ENCODE results near the gene ST7L.
A peak's percentile ranks its signal among the peaks of the same experiment; 100 is the strongest.

The ST7L gene

GRCh38 chr1:112522621-112523020 lies 96.3 kb downstream of the ST7L start:
- H3K9me3 ChIP-seq (ENCODE audit: control insufficient read depth in 1 of 2, low read length in 2 of 2): no peaks in the 10 kb centered on the region
- H3K27ac ChIP-seq (ENCODE audit: low read depth, low read length): no peak overlapping the region
- H3K4me1 ChIP-seq (ENCODE audit: control insufficient read depth in 1 of 2, insufficient read depth in 2 of 2, low read length in 2 of 2): no peaks in the 10 kb centered on the region
- H3K36me3 ChIP-seq (ENCODE audit: control insufficient read depth in 1 of 2, insufficient read depth in 2 of 2, low read length in 2 of 2): peaks cover 14 to 19% of the 10 kb centered on the region in 2 donors
- H3K4me3 ChIP-seq (ENCODE audit: low read depth in 1 of 2, low read length in 2 of 2): no peak overlapping the region
- H3K9ac ChIP-seq (ENCODE audit: low read depth in 1 of 2, low read length in 2 of 2): no peak overlapping the region
- H3K27me3 ChIP-seq (ENCODE audit: control insufficient read depth in 1 of 2, insufficient read depth in 2 of 2, low read length in 2 of 2): no peaks in the 10 kb centered on the region

GRCh38 chr1:112520166-112520565 lies 98.8 kb downstream of the ST7L start:
- no peak overlapping the region for H3K27ac ChIP-seq (ENCODE audit: low read depth, low read length)
- no peak overlapping the region for H3K9ac ChIP-seq (ENCODE audit: low read depth in 1 of 2, low read length in 2 of 2)
- H3K27me3 ChIP-seq (ENCODE audit: control insufficient read depth in 1 of 2, insufficient read depth in 2 of 2, low read length in 2 of 2): no peaks in the 10 kb centered on the region
- no peaks in the 10 kb centered on the region for H3K4me1 ChIP-seq (ENCODE audit: control insufficient read depth in 1 of 2, insufficient read depth in 2 of 2, low read length in 2 of 2)
- H3K4me3 ChIP-seq (ENCODE audit: low read depth in 1 of 2, low read length in 2 of 2): no peak overlapping the region
- no peaks in the 10 kb centered on the region for H3K9me3 ChIP-seq (ENCODE audit: control insufficient read depth in 1 of 2, low read length in 2 of 2)
- H3K36me3 ChIP-seq (ENCODE audit: control insufficient read depth in 1 of 2, insufficient read depth in 2 of 2, low read length in 2 of 2): peaks cover 6 to 18% of the 10 kb centered on the region in 2 donors

GRCh38 chr1:112518186-112518585 lies 100.8 kb downstream of the ST7L start:
- Histone ChIP-seq H3K9me3 (ENCODE audit: control insufficient read depth in 1 of 2, low read length in 2 of 2) (no peaks in the 10 kb centered on the region), H3K4me1 (ENCODE audit: control insufficient read depth in 1 of 2, insufficient read depth in 2 of 2, low read length in 2 of 2) (no peaks in the 10 kb centered on the region), H3K36me3 (ENCODE audit: control insufficient read depth in 1 of 2, insufficient read depth in 2 of 2, low read length in 2 of 2) (peaks cover 0 to 8% of the 10 kb centered on the region in 2 donors), H3K27me3 (ENCODE audit: control insufficient read depth in 1 of 2, insufficient read depth in 2 of 2, low read length in 2 of 2) (no peaks in the 10 kb centered on the region), H3K4me3 (ENCODE audit: low read depth in 1 of 2, low read length in 2 of 2) (no peak overlapping the region), H3K27ac (ENCODE audit: low read depth, low read length) (no peak overlapping the region), H3K9ac (ENCODE audit: low read depth in 1 of 2, low read length in 2 of 2) (no peak overlapping the region)

- Histone ChIP-seq H3K27me3 (ENCODE audit: control insufficient read depth in 1 of 2, insufficient read depth in 2 of 2, low read length in 2 of 2) (no peaks in the 10 kb centered on the region), H3K4me1 (ENCODE audit: control insufficient read depth in 1 of 2, insufficient read depth in 2 of 2, low read length in 2 of 2) (no peaks in the 10 kb centered on the region), H3K9ac (ENCODE audit: low read depth in 1 of 2, low read length in 2 of 2) (no peak overlapping the region), H3K9me3 (ENCODE audit: control insufficient read depth in 1 of 2, low read length in 2 of 2) (no peaks in the 10 kb centered on the region), H3K4me3 (ENCODE audit: low read depth in 1 of 2, low read length in 2 of 2) (no peak overlapping the region), H3K36me3 (ENCODE audit: control insufficient read depth in 1 of 2, insufficient read depth in 2 of 2, low read length in 2 of 2) (peaks cover 0 to 8% of the 10 kb centered on the region in 2 donors), H3K27ac (ENCODE audit: low read depth, low read length) (no peak overlapping the region)
Observed at GRCh38 chr1:112517646-112518045, 101.3 kb downstream of the ST7L start.

GRCh38 chr1:112517231-112517630 lies 101.7 kb downstream of the ST7L start:
- Histone ChIP-seq H3K27me3 (ENCODE audit: control insufficient read depth in 1 of 2, insufficient read depth in 2 of 2, low read length in 2 of 2) (no peaks in the 10 kb centered on the region), H3K4me1 (ENCODE audit: control insufficient read depth in 1 of 2, insufficient read depth in 2 of 2, low read length in 2 of 2) (no peaks in the 10 kb centered on the region), H3K4me3 (ENCODE audit: low read depth in 1 of 2, low read length in 2 of 2) (no peak overlapping the region), H3K9ac (ENCODE audit: low read depth in 1 of 2, low read length in 2 of 2) (no peak overlapping the region), H3K9me3 (ENCODE audit: control insufficient read depth in 1 of 2, low read length in 2 of 2) (no peaks in the 10 kb centered on the region), H3K27ac (ENCODE audit: low read depth, low read length) (no peak overlapping the region), H3K36me3 (ENCODE audit: control insufficient read depth in 1 of 2, insufficient read depth in 2 of 2, low read length in 2 of 2) (peaks cover 0 to 8% of the 10 kb centered on the region in 2 donors)

GRCh38 chr1:112516141-112516540 lies 102.8 kb downstream of the ST7L start:
- Histone ChIP-seq H3K27ac (ENCODE audit: low read depth, low read length) (no peak overlapping the region), H3K27me3 (ENCODE audit: control insufficient read depth in 1 of 2, insufficient read depth in 2 of 2, low read length in 2 of 2) (no peaks in the 10 kb centered on the region), H3K9me3 (ENCODE audit: control insufficient read depth in 1 of 2, low read length in 2 of 2) (no peaks in the 10 kb centered on the region), H3K4me1 (ENCODE audit: control insufficient read depth in 1 of 2, insufficient read depth in 2 of 2, low read length in 2 of 2) (no peaks in the 10 kb centered on the region), H3K4me3 (ENCODE audit: low read depth in 1 of 2, low read length in 2 of 2) (no peak overlapping the region), H3K36me3 (ENCODE audit: control insufficient read depth in 1 of 2, insufficient read depth in 2 of 2, low read length in 2 of 2) (peaks cover 0 to 8% of the 10 kb centered on the region in 2 donors), H3K9ac (ENCODE audit: low read depth in 1 of 2, low read length in 2 of 2) (no peak overlapping the region)

GRCh38 chr1:112515311-112516009 lies 103.5 kb downstream of the ST7L start:
- no peak overlapping the region for H3K27ac ChIP-seq (ENCODE audit: low read depth, low read length)
- no peak overlapping the region for H3K9ac ChIP-seq (ENCODE audit: low read depth in 1 of 2, low read length in 2 of 2)
- no peak overlapping the region for H3K4me3 ChIP-seq (ENCODE audit: low read depth in 1 of 2, low read length in 2 of 2)
- no peaks in the 10 kb centered on the region for H3K4me1 ChIP-seq (ENCODE audit: control insufficient read depth in 1 of 2, insufficient read depth in 2 of 2, low read length in 2 of 2)
- no peaks in the 10 kb centered on the region for H3K27me3 ChIP-seq (ENCODE audit: control insufficient read depth in 1 of 2, insufficient read depth in 2 of 2, low read length in 2 of 2)
- H3K9me3 ChIP-seq (ENCODE audit: control insufficient read depth in 1 of 2, low read length in 2 of 2): no peaks in the 10 kb centered on the region
- H3K36me3 ChIP-seq (ENCODE audit: control insufficient read depth in 1 of 2, insufficient read depth in 2 of 2, low read length in 2 of 2): peaks cover 0 to 8% of the 10 kb centered on the region in 2 donors

GRCh38 chr1:112514901-112515300 lies 104.0 kb downstream of the ST7L start:
- Histone ChIP-seq H3K9me3 (ENCODE audit: control insufficient read depth in 1 of 2, low read length in 2 of 2) (no peaks in the 10 kb centered on the region), H3K36me3 (ENCODE audit: control insufficient read depth in 1 of 2, insufficient read depth in 2 of 2, low read length in 2 of 2) (peaks cover 0 to 8% of the 10 kb centered on the region in 2 donors), H3K27ac (ENCODE audit: low read depth, low read length) (no peak overlapping the region), H3K27me3 (ENCODE audit: control insufficient read depth in 1 of 2, insufficient read depth in 2 of 2, low read length in 2 of 2) (peaks cover 4% of the 10 kb centered on the region in 2 donors), H3K4me1 (ENCODE audit: control insufficient read depth in 1 of 2, insufficient read depth in 2 of 2, low read length in 2 of 2) (no peaks in the 10 kb centered on the region), H3K4me3 (ENCODE audit: low read depth in 1 of 2, low read length in 2 of 2) (no peak overlapping the region), H3K9ac (ENCODE audit: low read depth in 1 of 2, low read length in 2 of 2) (no peak overlapping the region)

- Histone ChIP-seq H3K36me3 (ENCODE audit: control insufficient read depth in 1 of 2, insufficient read depth in 2 of 2, low read length in 2 of 2) (peaks cover 0 to 8% of the 10 kb centered on the region in 2 donors), H3K4me3 (ENCODE audit: low read depth in 1 of 2, low read length in 2 of 2) (no peak overlapping the region), H3K9ac (ENCODE audit: low read depth in 1 of 2, low read length in 2 of 2) (no peak overlapping the region), H3K4me1 (ENCODE audit: control insufficient read depth in 1 of 2, insufficient read depth in 2 of 2, low read length in 2 of 2) (peaks cover 2 to 3% of the 10 kb centered on the region in 2 donors), H3K27me3 (ENCODE audit: control insufficient read depth in 1 of 2, insufficient read depth in 2 of 2, low read length in 2 of 2) (peaks cover 14 to 18% of the 10 kb centered on the region in 2 donors), H3K27ac (ENCODE audit: low read depth, low read length) (no peak overlapping the region), H3K9me3 (ENCODE audit: control insufficient read depth in 1 of 2, low read length in 2 of 2) (no peaks in the 10 kb centered on the region)
Observed at GRCh38 chr1:112513112-112513870, 105.7 kb downstream of the ST7L start.

GRCh38 chr1:112511897-112512296 lies 107.0 kb downstream of the ST7L start:
- peaks cover 9 to 10% of the 10 kb centered on the region in 2 donors for H3K4me1 ChIP-seq (ENCODE audit: control insufficient read depth in 1 of 2, insufficient read depth in 2 of 2, low read length in 2 of 2)
- peaks cover 0 to 1% of the 10 kb centered on the region in 2 donors for H3K36me3 ChIP-seq (ENCODE audit: control insufficient read depth in 1 of 2, insufficient read depth in 2 of 2, low read length in 2 of 2)
- no peak overlapping the region for H3K27ac ChIP-seq (ENCODE audit: low read depth, low read length)
- H3K27me3 ChIP-seq (ENCODE audit: control insufficient read depth in 1 of 2, insufficient read depth in 2 of 2, low read length in 2 of 2): peaks cover 21 to 32% of the 10 kb centered on the region in 2 donors
- H3K4me3 ChIP-seq (ENCODE audit: low read depth in 1 of 2, low read length in 2 of 2): no peak overlapping the region
- no peaks in the 10 kb centered on the region for H3K9me3 ChIP-seq (ENCODE audit: control insufficient read depth in 1 of 2, low read length in 2 of 2)
- H3K9ac ChIP-seq (ENCODE audit: low read depth in 1 of 2, low read length in 2 of 2): peak overlapping the region in 1 of 2 donors; percentile 16

Measured in duodenal mucosa (tissue), 2 donors.